Cardiac muscle cell (in vitro differentiated cells and primary cell): ENCODE measurements around the gene ATP5PB. TPM values are rescaled to one million over a fixed set of nuclear protein-coding genes. Genes with fewer than 3 reads are reported as not detected.

ENCODE experiments used
- DNase-seq, 2 donors: peaks; one replicate each; pipeline versions ENCODE4 v3.0.0 to v3.0.0-alpha.2; 2010 to 2017; ENCODE audit warnings: low read depth in 1 of 2, low spot score in 1 of 2
- H3K27ac ChIP-seq: fragments of 200-600 bp; sonication (generic); 2 replicates; pipeline ENCODE4 v1.5.1; 2016
- H3K27me3 ChIP-seq: fragments of 200-600 bp; sonication (generic); 2 replicates; pipeline ENCODE4 v1.6.0; 2016; ENCODE audit warnings: control low read depth
- H3K36me3 ChIP-seq: fragments of 200-600 bp; sonication (generic); 2 replicates; pipeline ENCODE4 v1.5.1; 2016; ENCODE audit warnings: control low read depth
- H3K4me1 ChIP-seq: fragments of 200-600 bp; sonication (generic); 2 replicates; pipeline ENCODE4 v1.8.1; 2017; ENCODE audit warnings: low read depth, mild to moderate bottlenecking, mixed run types
- H3K4me3 ChIP-seq: fragments of 200-600 bp; sonication (generic); 2 replicates; pipeline ENCODE4 v1.5.1; 2016; ENCODE audit warnings: mild to moderate bottlenecking
- H3K9me3 ChIP-seq: fragments of 200-600 bp; sonication (generic); 2 replicates; pipeline ENCODE4 v1.5.1; 2017; ENCODE audit warnings: low read depth, mild to moderate bottlenecking, control low read depth
- polyA plus RNA-seq: library from polyadenylated mRNA; unstranded; fragments of >200 nt; fragmentation: Nextera tagmentation; extraction: Ambion mirVana; gene quantifications from 2 replicates; pipeline ENCODE4 v1.2.1, GENCODE V29; 2016
- total RNA-seq: library from RNA; depleted of rRNA; stranded (reverse); fragments of >200 nt; gene quantifications from 2 replicates; pipeline ENCODE4 v1.2.3, GENCODE V29; 2016
- TF ChIP-seq, protein P1 (sequence below): IDR thresholded peaks from 2 replicates; pipeline ENCODE4 v1.5.1; 2012; ENCODE audit warnings: low read depth, mild to moderate bottlenecking, low read length

ATP5PB gene
- total and polyA plus RNA-seq, 2 experiments from 2014 or later, result 247 to 601 TPM

DNA sequence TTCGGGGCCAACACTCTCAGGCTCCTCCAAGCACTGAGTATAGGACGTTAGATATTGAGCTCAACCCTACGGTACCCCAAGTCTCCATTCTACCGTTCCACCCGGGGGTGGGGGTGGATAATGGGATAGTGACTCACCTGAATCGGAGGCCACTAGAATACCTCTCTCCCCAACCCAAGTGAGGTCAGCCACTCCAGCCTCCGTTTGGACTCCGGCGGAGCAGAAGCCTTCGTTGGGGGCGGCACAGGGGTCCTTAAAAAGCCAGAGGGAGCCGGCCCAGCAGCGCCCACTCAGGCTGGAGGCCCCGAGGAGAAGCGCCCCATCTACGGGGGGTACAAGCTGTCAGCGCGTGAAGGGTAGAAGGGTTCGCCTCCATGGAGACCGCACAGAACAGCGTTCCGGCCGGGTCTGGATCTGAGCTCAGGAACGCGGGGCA lies 764 bp upstream of the ATP5PB start:
- TF ChIP-seq, protein P1, sequence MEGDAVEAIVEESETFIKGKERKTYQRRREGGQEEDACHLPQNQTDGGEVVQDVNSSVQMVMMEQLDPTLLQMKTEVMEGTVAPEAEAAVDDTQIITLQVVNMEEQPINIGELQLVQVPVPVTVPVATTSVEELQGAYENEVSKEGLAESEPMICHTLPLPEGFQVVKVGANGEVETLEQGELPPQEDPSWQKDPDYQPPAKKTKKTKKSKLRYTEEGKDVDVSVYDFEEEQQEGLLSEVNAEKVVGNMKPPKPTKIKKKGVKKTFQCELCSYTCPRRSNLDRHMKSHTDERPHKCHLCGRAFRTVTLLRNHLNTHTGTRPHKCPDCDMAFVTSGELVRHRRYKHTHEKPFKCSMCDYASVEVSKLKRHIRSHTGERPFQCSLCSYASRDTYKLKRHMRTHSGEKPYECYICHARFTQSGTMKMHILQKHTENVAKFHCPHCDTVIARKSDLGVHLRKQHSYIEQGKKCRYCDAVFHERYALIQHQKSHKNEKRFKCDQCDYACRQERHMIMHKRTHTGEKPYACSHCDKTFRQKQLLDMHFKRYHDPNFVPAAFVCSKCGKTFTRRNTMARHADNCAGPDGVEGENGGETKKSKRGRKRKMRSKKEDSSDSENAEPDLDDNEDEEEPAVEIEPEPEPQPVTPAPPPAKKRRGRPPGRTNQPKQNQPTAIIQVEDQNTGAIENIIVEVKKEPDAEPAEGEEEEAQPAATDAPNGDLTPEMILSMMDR, result no peak
- Histone ChIP-seq H3K4me3 (peak overlapping the region; percentile 88), H3K27me3 (no peaks in the 10 kb centered on the region), H3K9me3 (no peaks in the 10 kb centered on the region), H3K4me1 (peaks cover 25% of the 10 kb centered on the region), H3K36me3 (peaks cover 10% of the 10 kb centered on the region), H3K27ac (peak overlapping the region; percentile 78)
- no peak for DNase-seq

DNA sequence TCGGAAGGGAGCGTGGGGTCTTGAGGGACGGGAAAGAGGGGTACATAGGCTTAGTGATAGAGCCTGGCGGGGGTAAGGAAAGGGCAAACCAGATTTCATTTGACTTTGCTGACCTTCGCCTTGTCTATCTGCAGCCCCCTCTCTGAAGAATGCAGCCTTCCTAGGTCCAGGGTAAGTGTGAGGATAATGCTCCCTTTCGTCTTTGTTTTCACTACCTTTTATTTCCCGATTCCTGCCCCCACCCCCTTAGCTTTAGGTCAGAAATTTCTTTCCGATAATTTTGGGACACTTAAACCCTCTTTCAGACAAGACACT lies 396 bp downstream of the ATP5PB start:
- peaks cover 8% of the 10 kb centered on the region for H3K36me3 ChIP-seq
- no peaks in the 10 kb centered on the region for H3K27me3 ChIP-seq
- no peak for DNase-seq
- TF ChIP-seq, protein P1, result no peak
- H3K27ac ChIP-seq, result peak overlapping the region; percentile 89
- no peaks in the 10 kb centered on the region for H3K9me3 ChIP-seq
- peak overlapping the region; percentile 88 for H3K4me3 ChIP-seq
- H3K4me1 ChIP-seq, result peaks cover 25% of the 10 kb centered on the region

DNA sequence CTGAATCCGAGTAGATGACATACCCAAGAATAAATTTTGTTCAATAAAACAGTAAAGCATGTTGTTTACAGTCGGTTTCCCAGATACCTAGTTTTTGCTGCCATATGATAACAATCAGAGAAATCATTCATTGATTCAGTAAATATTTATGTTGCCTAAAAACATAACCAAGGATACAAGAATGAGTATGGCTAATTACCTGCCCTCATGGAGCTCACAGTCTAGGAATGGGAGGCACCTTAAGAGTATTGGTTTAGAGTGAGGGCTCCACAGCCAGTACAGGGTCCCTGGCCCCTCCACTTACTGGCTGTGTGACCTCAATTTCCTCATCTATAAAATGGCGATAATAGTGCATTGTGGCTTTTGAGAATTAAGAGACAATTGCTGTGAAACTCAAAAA lies 921 bp downstream of the ATP5PB start:
- Histone ChIP-seq H3K27ac (peak overlapping the region; percentile 89), H3K27me3 (no peaks in the 10 kb centered on the region), H3K4me3 (peak overlapping the region; percentile 88), H3K9me3 (no peaks in the 10 kb centered on the region), H3K4me1 (peaks cover 25% of the 10 kb centered on the region), H3K36me3 (peaks cover 10% of the 10 kb centered on the region)
- no peak for DNase-seq
- TF ChIP-seq, protein P1, result no peak

DNA sequence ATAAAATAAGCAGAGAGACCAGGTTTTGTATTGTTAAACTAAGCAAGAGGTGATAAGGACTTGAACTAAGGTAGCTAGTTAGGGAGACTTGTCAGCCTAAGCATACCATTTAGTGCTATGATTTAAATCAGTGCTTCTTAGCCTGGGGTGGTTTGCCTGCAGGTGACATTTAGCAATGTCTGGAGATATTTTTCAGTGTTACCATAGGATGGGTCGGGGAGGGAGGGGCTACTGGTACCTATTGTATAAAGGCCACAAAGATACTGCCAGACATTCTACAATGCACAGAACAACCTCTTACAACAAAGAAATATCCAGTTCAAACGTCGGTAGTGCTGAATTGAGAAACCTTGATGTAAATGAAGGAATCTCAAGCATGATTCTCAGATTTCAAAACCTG lies 3.3 kb downstream of the ATP5PB start:
- Histone ChIP-seq H3K36me3 (peaks cover 32% of the 10 kb centered on the region), H3K9me3 (no peaks in the 10 kb centered on the region), H3K4me1 (peaks cover 25% of the 10 kb centered on the region), H3K27me3 (no peaks in the 10 kb centered on the region), H3K27ac (peak overlapping the region; percentile 10), H3K4me3 (no peak overlapping the region)
- no peak for DNase-seq
- TF ChIP-seq, protein P1, result no peak

DNA sequence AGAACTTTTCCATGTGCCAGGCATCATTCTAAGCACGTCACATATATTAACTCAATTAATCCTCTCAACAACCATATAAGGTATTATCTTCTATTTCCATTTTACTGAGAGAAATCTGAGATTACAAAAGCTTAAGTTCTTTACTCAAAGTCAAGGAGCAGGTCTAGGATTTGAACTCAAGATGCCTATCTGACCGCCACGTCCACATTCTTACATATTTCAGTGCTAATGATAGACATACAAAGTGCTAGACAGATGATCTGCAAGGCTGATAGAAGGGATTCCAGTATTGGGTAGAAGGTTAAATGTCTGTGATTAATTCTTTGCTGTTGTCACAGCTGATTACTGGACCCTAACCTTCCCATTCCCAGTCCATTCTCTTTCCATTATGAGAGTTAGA lies 4.4 kb downstream of the ATP5PB start:
- H3K9me3 ChIP-seq, result no peaks in the 10 kb centered on the region
- no peak for DNase-seq
- TF ChIP-seq, protein P1, result no peak
- no peaks in the 10 kb centered on the region for H3K27me3 ChIP-seq
- no peak overlapping the region for H3K27ac ChIP-seq
- H3K4me3 ChIP-seq, result no peak overlapping the region
- peaks cover 43% of the 10 kb centered on the region for H3K36me3 ChIP-seq
- H3K4me1 ChIP-seq, result peaks cover 19% of the 10 kb centered on the region
